GM19240 (cell line): ENCODE measurements around the gene ANGPT4.

ENCODE experiments used
- DNase-seq: peaks from one replicate; pipeline ENCODE4 v3.0.0; 2011; ENCODE audit warnings: low spot score; ENCODE audit not compliant: insufficient read length

ANGPT4 gene

GRCh38 chr20:845941-846893 is 69.9 kb downstream of the ANGPT4 start:
- no peak for DNase-seq

- no peak for DNase-seq
Measured at GRCh38 chr20:845226-845868, 70.8 kb downstream of the ANGPT4 start.

GRCh38 chr20:844473-845225 is 71.5 kb downstream of the ANGPT4 start:
- peak; percentile 99 for DNase-seq

GRCh38 chr20:843912-844311 is 72.2 kb downstream of the ANGPT4 start:
- no peak for DNase-seq

- no peak for DNase-seq
Measured at GRCh38 chr20:842547-842940, 73.6 kb downstream of the ANGPT4 start.

GRCh38 chr20:841568-842546 is 74.3 kb downstream of the ANGPT4 start:
- no peak for DNase-seq

- DNase-seq = no peak
Measured at GRCh38 chr20:840858-841567, 75.1 kb downstream of the ANGPT4 start.

GRCh38 chr20:840503-840857 is 75.7 kb downstream of the ANGPT4 start:
- no peak for DNase-seq

- no peak for DNase-seq
Measured at GRCh38 chr20:839626-840025, 76.5 kb downstream of the ANGPT4 start.

- no peak for DNase-seq
Measured at GRCh38 chr20:839015-839414, 77.1 kb downstream of the ANGPT4 start.

GRCh38 chr20:836190-836589 is 79.9 kb downstream of the ANGPT4 start:
- DNase-seq = no peak

- DNase-seq = no peak
Measured at GRCh38 chr20:835608-836045, 80.5 kb downstream of the ANGPT4 start.

GRCh38 chr20:834151-834746 is 81.9 kb downstream of the ANGPT4 start:
- DNase-seq = no peak

- peak; percentile 96 for DNase-seq
Measured at GRCh38 chr20:833450-834150, 82.5 kb downstream of the ANGPT4 start, which contains the start of gene FAM110A. Gene FAM110A, plus strand, starts transcription at chr20:833715. Its CDS starts 11,090 bp downstream, at chr20:844805.

GRCh38 chr20:833121-833449 is 83.0 kb downstream of the ANGPT4 start:
- no peak for DNase-seq

- no peak for DNase-seq
Measured at GRCh38 chr20:831956-832355, 84.2 kb downstream of the ANGPT4 start.

- DNase-seq = no peak
Measured at GRCh38 chr20:831251-831650, 84.9 kb downstream of the ANGPT4 start.

- no peak for DNase-seq
Measured at GRCh38 chr20:830011-830521, 86.1 kb downstream of the ANGPT4 start.

GRCh38 chr20:829551-829950 is 86.6 kb downstream of the ANGPT4 start:
- no peak for DNase-seq
